ENCODE data around the gene GLI3.

DNA sequence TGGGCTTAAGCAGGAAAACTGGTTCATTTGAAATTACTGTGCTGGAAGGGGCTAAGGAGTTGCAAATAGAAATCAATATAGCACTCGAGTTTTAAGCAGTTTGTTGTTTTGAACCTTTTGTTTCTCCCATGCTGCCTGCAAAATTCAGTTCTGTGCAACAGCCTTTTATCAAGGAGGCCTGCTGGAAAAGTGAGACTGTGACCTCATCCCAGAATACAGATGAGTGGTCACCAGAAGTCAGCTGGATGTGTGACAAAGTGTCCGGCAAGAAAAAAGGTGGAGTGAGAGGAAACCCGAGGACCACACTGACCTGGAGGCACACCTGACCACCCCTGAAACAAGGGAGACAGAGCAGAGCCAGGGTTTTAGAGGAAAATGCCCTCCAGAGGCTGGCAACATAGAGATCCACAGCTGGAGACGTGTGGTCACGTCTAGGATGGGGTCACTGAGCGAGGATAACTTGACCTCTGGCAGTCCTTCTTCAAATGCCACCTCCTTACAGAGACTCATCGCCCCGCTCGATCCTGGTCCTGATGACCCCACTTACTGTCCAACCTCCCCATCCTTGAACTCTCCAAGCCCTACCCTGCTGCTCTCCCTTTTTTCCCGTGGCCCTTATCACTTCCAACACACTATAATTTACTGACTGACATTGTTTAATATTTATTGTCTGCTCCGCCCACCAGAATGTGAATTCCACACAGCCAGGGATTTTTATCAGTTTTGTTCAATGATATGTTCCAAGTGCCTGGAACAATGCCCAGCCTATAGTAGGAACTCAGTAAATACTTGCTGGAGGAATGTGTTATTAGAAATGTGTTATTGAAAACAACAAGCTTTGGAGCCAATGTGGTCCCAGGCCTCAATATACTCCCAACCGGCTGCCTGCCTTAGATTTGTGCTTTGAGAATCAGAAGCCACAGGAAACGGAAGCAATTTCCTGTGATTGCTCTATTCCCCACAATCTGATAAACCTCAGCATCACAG lies 243.8 kb downstream of the GLI3 start:
- TF ChIP-seq SUZ12 (IDR thresholded peaks at IDR 0.05) (no peak), SP1 (IDR thresholded peaks at IDR 0.05) (no peak), ELF4 (IDR thresholded peaks at IDR 0.05) (no peak), FOXK2 (IDR thresholded peaks at IDR 0.05) (no peak), HDGF (IDR thresholded peaks at IDR 0.05; ENCODE audit: borderline replicate concordance) (no peak), BHLHE40 (IDR thresholded peaks at IDR 0.05; ENCODE audit: borderline replicate concordance) (no peak), L3MBTL2 (conservative IDR thresholded peaks at IDR 0.05) (no peak), FOXM1 (IDR thresholded peaks at IDR 0.05; ENCODE audit: borderline replicate concordance) (no peak), ZNF384 (IDR thresholded peaks at IDR 0.05) (no peak), FOXA1 (IDR thresholded peaks at IDR 0.05) (no peak), CTBP1 (IDR thresholded peaks at IDR 0.05; ENCODE audit: borderline replicate concordance) (no peak), TARDBP (IDR thresholded peaks at IDR 0.05) (no peak)
- TF ChIP-seq, protein P1, sequence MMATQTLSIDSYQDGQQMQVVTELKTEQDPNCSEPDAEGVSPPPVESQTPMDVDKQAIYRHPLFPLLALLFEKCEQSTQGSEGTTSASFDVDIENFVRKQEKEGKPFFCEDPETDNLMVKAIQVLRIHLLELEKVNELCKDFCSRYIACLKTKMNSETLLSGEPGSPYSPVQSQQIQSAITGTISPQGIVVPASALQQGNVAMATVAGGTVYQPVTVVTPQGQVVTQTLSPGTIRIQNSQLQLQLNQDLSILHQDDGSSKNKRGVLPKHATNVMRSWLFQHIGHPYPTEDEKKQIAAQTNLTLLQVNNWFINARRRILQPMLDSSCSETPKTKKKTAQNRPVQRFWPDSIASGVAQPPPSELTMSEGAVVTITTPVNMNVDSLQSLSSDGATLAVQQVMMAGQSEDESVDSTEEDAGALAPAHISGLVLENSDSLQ (IDR thresholded peaks at IDR 0.05) = no peak; the same call in 1 of the 2 replicates
